Endothelial cell (in vitro differentiated cells): Measurements from ENCODE around the gene FHOD3. TPM values are rescaled to one million over a fixed set of nuclear protein-coding genes. Genes with fewer than 3 reads are reported as not detected.

Experiments used
- DNase-seq: peaks from one replicate; pipeline ENCODE4 v3.0.0; 2021; ENCODE audit warnings: low spot score
- H3K27ac Mint-ChIP-seq: one replicate; pipeline ENCODE4 v1.8.0; 2021; ENCODE audit warnings: mixed read lengths, inconsistent platforms; ENCODE audit not compliant: unreplicated experiment
- H3K27me3 Mint-ChIP-seq: one replicate; pipeline ENCODE4 v1.8.0; 2021; ENCODE audit warnings: mild to moderate bottlenecking, moderate library complexity, mixed read lengths, inconsistent platforms; ENCODE audit not compliant: unreplicated experiment
- H3K36me3 Mint-ChIP-seq: one replicate; pipeline ENCODE4 v1.8.0; 2021; ENCODE audit warnings: mild to moderate bottlenecking, low read depth, mixed read lengths, inconsistent platforms; ENCODE audit not compliant: unreplicated experiment
- H3K4me1 Mint-ChIP-seq: one replicate; pipeline ENCODE4 v1.8.0; 2021; ENCODE audit warnings: mild to moderate bottlenecking, mixed read lengths, inconsistent platforms; ENCODE audit not compliant: unreplicated experiment
- H3K4me3 Mint-ChIP-seq: one replicate; pipeline ENCODE4 v1.8.0; 2021; ENCODE audit warnings: mild to moderate bottlenecking, mixed read lengths, inconsistent platforms; ENCODE audit not compliant: unreplicated experiment
- H3K9me3 Mint-ChIP-seq: one replicate; pipeline ENCODE4 v1.8.0; 2021; ENCODE audit warnings: mixed read lengths, inconsistent platforms; ENCODE audit not compliant: unreplicated experiment
- CTCF ChIP-seq: fragments of 200-600 bp; sonication (generic); IDR thresholded peaks from one replicate; pipeline ENCODE4 v1.5.0; 2021; ENCODE audit warnings: antibody characterized with exemption; ENCODE audit not compliant: unreplicated experiment
- total RNA-seq: library from RNA; stranded (reverse); fragmentation: NEBNext Ultra II Directional; extraction: Animal tissue kit (Norgen Biotek cat#: 25700); gene quantifications from one replicate; pipeline ENCODE4 v1.2.1, GENCODE V29; 2021; ENCODE audit not compliant: unreplicated experiment

Gene FHOD3
- total RNA-seq, 1 donor from 2014 or later = 0.67 TPM

GRCh38 chr18:36526611-36527010 lies 229.1 kb downstream of the FHOD3 start:
- Mint-ChIP-seq H3K27ac (no peak overlapping the region), H3K36me3 (no peaks in the 10 kb centered on the region), H3K4me3 (no peak overlapping the region), H3K9me3 (no peaks in the 10 kb centered on the region), H3K27me3 (no peaks in the 10 kb centered on the region), H3K4me1 (no peaks in the 10 kb centered on the region)
- DNase-seq = no peak
- no peak for TF ChIP-seq CTCF

DNA sequence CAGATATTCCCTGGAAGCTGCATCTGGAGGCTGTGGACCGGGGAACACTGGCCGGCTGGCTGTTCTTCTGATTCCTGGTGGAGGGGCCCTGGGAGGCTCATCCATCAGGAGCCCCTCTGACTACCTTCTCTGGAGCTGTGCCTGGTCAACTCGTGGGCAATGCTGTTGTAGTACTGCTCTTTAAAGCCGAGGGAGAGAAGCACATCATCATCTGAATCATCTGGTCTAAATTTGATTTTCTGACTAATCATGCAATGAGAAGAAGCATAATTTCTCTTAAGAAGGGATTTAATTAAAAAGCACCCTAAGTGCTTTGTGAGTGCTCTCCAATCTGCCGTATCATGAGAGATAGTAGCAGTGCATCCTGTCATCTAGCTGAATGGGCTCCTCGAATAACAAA lies 229.5 kb downstream of the FHOD3 start:
- DNase-seq = no peak
- Mint-ChIP-seq H3K36me3 (no peaks in the 10 kb centered on the region), H3K27ac (no peak overlapping the region), H3K9me3 (no peaks in the 10 kb centered on the region), H3K4me1 (no peaks in the 10 kb centered on the region), H3K27me3 (no peaks in the 10 kb centered on the region), H3K4me3 (no peak overlapping the region)
- no peak for TF ChIP-seq CTCF

DNA sequence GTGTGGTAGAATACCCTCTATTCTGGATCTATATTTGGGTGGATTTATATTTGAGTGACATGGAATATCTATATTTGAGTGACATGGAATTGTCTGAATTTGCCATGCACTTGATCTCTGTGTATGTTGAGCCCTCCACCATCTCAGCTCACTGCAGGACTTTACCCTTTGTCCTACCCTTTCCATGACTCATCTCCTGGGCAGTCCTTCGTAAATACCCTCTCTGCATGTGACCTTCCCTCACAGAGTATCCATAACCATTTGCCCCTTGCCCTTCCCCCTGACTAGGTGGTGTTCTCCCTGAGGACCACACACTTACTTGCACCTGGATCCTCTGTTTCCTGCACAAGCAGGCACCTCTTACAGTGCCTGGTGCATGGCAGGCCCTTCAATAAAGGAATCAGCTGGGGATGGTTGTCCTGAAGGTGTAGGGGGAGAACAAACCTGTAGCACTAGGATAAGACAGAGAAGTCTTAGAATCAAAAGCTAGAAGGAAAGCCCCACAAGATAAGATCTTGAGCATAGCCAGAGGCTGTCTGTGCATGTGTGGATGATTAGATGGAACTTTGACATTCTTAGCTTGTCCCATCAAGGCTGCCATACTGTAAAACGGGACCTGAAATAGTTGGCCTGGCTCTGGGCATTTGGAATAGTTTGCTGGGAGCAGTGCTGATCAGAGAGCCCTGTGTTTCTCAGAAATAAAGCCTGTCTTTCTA lies 230.4 kb downstream of the FHOD3 start:
- H3K27me3 Mint-ChIP-seq = no peaks in the 10 kb centered on the region
- H3K9me3 Mint-ChIP-seq = no peaks in the 10 kb centered on the region
- no peaks in the 10 kb centered on the region for H3K4me1 Mint-ChIP-seq
- H3K36me3 Mint-ChIP-seq = no peaks in the 10 kb centered on the region
- no peak for TF ChIP-seq CTCF
- no peak overlapping the region for H3K4me3 Mint-ChIP-seq
- no peak overlapping the region for H3K27ac Mint-ChIP-seq
- DNase-seq = no peak

DNA sequence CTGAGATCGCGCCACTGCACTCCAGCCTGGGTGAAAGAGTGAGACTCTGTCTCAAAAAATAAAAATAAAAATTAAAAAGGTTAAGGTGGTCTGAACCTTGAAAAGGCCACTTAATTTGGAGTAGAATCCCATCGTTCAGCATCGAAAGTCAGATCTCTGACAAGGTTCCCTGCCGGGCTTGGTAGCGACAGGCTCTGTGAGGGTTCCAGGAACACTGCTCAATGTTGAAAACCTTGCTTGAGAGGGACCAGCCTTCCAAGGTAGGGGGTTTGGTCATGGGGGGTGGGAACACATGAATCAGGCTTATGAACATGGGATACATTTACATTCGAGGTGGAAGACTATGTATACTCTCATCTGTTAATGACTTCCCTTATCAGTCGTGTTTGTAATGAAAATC lies 232.2 kb downstream of the FHOD3 start:
- Mint-ChIP-seq H3K4me3 (no peak overlapping the region), H3K9me3 (no peaks in the 10 kb centered on the region), H3K27ac (no peak overlapping the region), H3K27me3 (no peaks in the 10 kb centered on the region), H3K4me1 (no peaks in the 10 kb centered on the region), H3K36me3 (no peaks in the 10 kb centered on the region)
- TF ChIP-seq CTCF = no peak
- no peak for DNase-seq

GRCh38 chr18:36530676-36531405 lies 233.3 kb downstream of the FHOD3 start:
- no peak for DNase-seq
- Mint-ChIP-seq H3K4me3 (no peak overlapping the region), H3K9me3 (no peaks in the 10 kb centered on the region), H3K36me3 (no peaks in the 10 kb centered on the region), H3K27me3 (no peaks in the 10 kb centered on the region), H3K4me1 (no peaks in the 10 kb centered on the region), H3K27ac (no peak overlapping the region)
- no peak for TF ChIP-seq CTCF
